Tibial nerve (tissue), 4 donors: ENCODE measurements around the gene CAMK1D. TPM values are rescaled to one million over a fixed set of nuclear protein-coding genes. Genes with fewer than 3 reads are reported as not detected.

Experiments
- DNase-seq, 2 donors: peaks; one replicate each; pipeline ENCODE4 v3.0.0-alpha.2; 2019; ENCODE audit warnings: low spot score in 2 of 2
- H3K27ac ChIP-seq, 4 donors: fragments of 200-600 bp; sonication (generic) in 3 of 4; one replicate each; pipeline ENCODE4 v1.5.1; 2017 to 2019; ENCODE audit warnings: mild to moderate bottlenecking in 1 of 4
- H3K27me3 ChIP-seq, 2 donors: fragments of 200-600 bp; sonication (generic) in 1 of 2; one replicate each; pipeline versions ENCODE4 v1.5.1 to v1.6.0; 2017 to 2019
- H3K36me3 ChIP-seq, 3 donors: fragments of 200-600 bp; sonication (generic); one replicate each; pipeline ENCODE4 v1.5.1; 2018 to 2019
- H3K4me1 ChIP-seq, 4 donors: fragments of 200-600 bp; sonication (generic) in 3 of 4; one replicate each; pipeline ENCODE4 v1.5.1; 2017 to 2019
- H3K4me3 ChIP-seq, 4 donors: fragments of 200-600 bp; sonication (generic) in 3 of 4; one replicate each; pipeline ENCODE4 v1.5.1; 2017 to 2019; ENCODE audit warnings: mild to moderate bottlenecking in 1 of 4, moderate library complexity in 1 of 4
- H3K9me3 ChIP-seq, 4 donors: fragments of 200-600 bp; sonication (generic) in 3 of 4; one replicate each; pipeline ENCODE4 v1.5.1; 2017 to 2019
- CTCF ChIP-seq, 5 experiments: fragments of 200-600 bp in 3 of 5; fragments of 450-650 bp in 2 of 5; sonication (generic) in 3 of 5; IDR thresholded peaks; one replicate each; pipeline ENCODE4 v1.5.1; 2016 to 2019; ENCODE audit warnings: antibody characterized with exemption in 5 of 5, mild to moderate bottlenecking in 3 of 5, moderate library complexity in 2 of 5
- EP300 ChIP-seq, 2 donors: sonication (generic); formaldehyde crosslinking; IDR thresholded peaks; one replicate each; pipeline ENCODE4 v1.6.1; 2017; ENCODE audit warnings: antibody characterized with exemption in 2 of 2, mild to moderate bottlenecking in 1 of 2
- POLR2A ChIP-seq, 2 donors: fragments of 450-650 bp; IDR thresholded peaks; one replicate each; pipeline ENCODE4 v1.6.1; 2017; ENCODE audit warnings: antibody characterized with exemption in 2 of 2, mild to moderate bottlenecking in 2 of 2, moderate library complexity in 2 of 2
- WGBS, 2 donors: methylation state at CpG; one replicate each; pipeline ENCODE4 v1.1.5; 2018; 5-methylcytosine and 5-hydroxymethylcytosine counted together
- total RNA-seq, 4 donors: library from RNA; depleted of rRNA; stranded (reverse); fragments of >200 nt; gene quantifications; one replicate each; pipeline ENCODE4 v1.1.0, GENCODE V29; 2016

Gene CAMK1D
- total RNA-seq, 4 donors from 2014 or later: 6.9 to 20.5 (median 17.2) TPM

- DNase-seq: no peak
- TF ChIP-seq EP300 (IDR thresholded peaks at IDR 0.05): no peak
- TF ChIP-seq POLR2A (IDR thresholded peaks at IDR 0.05): no peak
- no peak for TF ChIP-seq CTCF (IDR thresholded peaks at IDR 0.05)
- 82 to 91% methylated on average over 3 of the region's 3 CpGs for WGBS, 2 donors
- Histone ChIP-seq H3K27me3 (no peaks in the 10 kb centered on the region), H3K4me1 (no peaks in the 10 kb centered on the region), H3K9me3 (no peaks in the 10 kb centered on the region), H3K36me3 (peaks cover 0 to 8% (median 0%) of the 10 kb centered on the region in 3 donors), H3K4me3 (no peak overlapping the region), H3K27ac (no peak overlapping the region)
Observed at GRCh38 chr10:12667052-12667451, 317.7 kb downstream of the CAMK1D start.

- Histone ChIP-seq H3K27ac (no peak overlapping the region), H3K9me3 (no peaks in the 10 kb centered on the region), H3K4me3 (no peak overlapping the region), H3K36me3 (peaks cover 0 to 8% (median 0%) of the 10 kb centered on the region in 3 donors), H3K27me3 (no peaks in the 10 kb centered on the region), H3K4me1 (no peaks in the 10 kb centered on the region)
- DNase-seq: no peak
- TF ChIP-seq EP300 (IDR thresholded peaks at IDR 0.05) (no peak), CTCF (IDR thresholded peaks at IDR 0.05) (no peak), POLR2A (IDR thresholded peaks at IDR 0.05) (no peak)
- WGBS, 2 donors: 56 to 58% methylated on average over 6 of the region's 6 CpGs
Observed at GRCh38 chr10:12668634-12669033, 319.3 kb downstream of the CAMK1D start.

- 87 to 97% methylated on average over 7 of the region's 7 CpGs for WGBS, 2 donors
- H3K4me3 ChIP-seq: no peak overlapping the region
- H3K36me3 ChIP-seq: peaks cover 0 to 8% (median 0%) of the 10 kb centered on the region in 3 donors
- no peak overlapping the region for H3K27ac ChIP-seq
- H3K4me1 ChIP-seq: no peaks in the 10 kb centered on the region
- no peaks in the 10 kb centered on the region for H3K27me3 ChIP-seq
- no peaks in the 10 kb centered on the region for H3K9me3 ChIP-seq
- no peak for DNase-seq
- TF ChIP-seq POLR2A (IDR thresholded peaks at IDR 0.05): no peak
- no peak for TF ChIP-seq CTCF (IDR thresholded peaks at IDR 0.05)
- no peak for TF ChIP-seq EP300 (IDR thresholded peaks at IDR 0.05)
Observed at GRCh38 chr10:12670004-12670403, 320.7 kb downstream of the CAMK1D start.

GRCh38 chr10:12675186-12675585 is 325.8 kb downstream of the CAMK1D start:
- Histone ChIP-seq H3K27ac (no peak overlapping the region), H3K4me1 (no peaks in the 10 kb centered on the region), H3K9me3 (peaks cover 0 to 5% (median 0%) of the 10 kb centered on the region in 4 donors), H3K36me3 (no peaks in the 10 kb centered on the region), H3K27me3 (no peaks in the 10 kb centered on the region), H3K4me3 (no peak overlapping the region)
- DNase-seq: no peak
- TF ChIP-seq POLR2A (IDR thresholded peaks at IDR 0.05) (no peak), CTCF (IDR thresholded peaks at IDR 0.05) (no peak), EP300 (IDR thresholded peaks at IDR 0.05) (no peak)

- Histone ChIP-seq H3K4me1 (no peaks in the 10 kb centered on the region), H3K27me3 (no peaks in the 10 kb centered on the region), H3K4me3 (no peak overlapping the region), H3K36me3 (no peaks in the 10 kb centered on the region), H3K27ac (no peak overlapping the region), H3K9me3 (peaks cover 0 to 5% (median 0%) of the 10 kb centered on the region in 4 donors)
- DNase-seq: no peak
- 93 to 97% methylated on average over 6 of the region's 6 CpGs for WGBS, 2 donors
- TF ChIP-seq CTCF (IDR thresholded peaks at IDR 0.05) (no peak), POLR2A (IDR thresholded peaks at IDR 0.05) (no peak), EP300 (IDR thresholded peaks at IDR 0.05) (no peak)
Observed at GRCh38 chr10:12679636-12680035, 330.3 kb downstream of the CAMK1D start.
